Right atrium auricular region (tissue), 2 donors: Measurements from ENCODE around the gene CAMTA2. TPM values are rescaled to one million over a fixed set of nuclear protein-coding genes. Genes with fewer than 3 reads are reported as not detected.

Source experiments
- DNase-seq: peaks from one replicate; pipeline ENCODE4 v3.0.0-alpha.2; 2019; ENCODE audit warnings: low spot score
- H3K27ac ChIP-seq, 2 donors: fragments of 200-600 bp; sonication (generic); 1 replicate in 1 of 2; 2 replicates in 1 of 2; pipeline ENCODE4 v1.5.1; 2016 to 2019
- H3K27me3 ChIP-seq, 2 donors: fragments of 200-600 bp; sonication (generic); one replicate each; pipeline versions ENCODE4 v1.5.1 to v1.6.0; 2017 to 2019
- H3K36me3 ChIP-seq: fragments of 200-600 bp; sonication (generic); one replicate; pipeline ENCODE4 v1.5.1; 2016
- H3K4me1 ChIP-seq, 2 donors: fragments of 200-600 bp; sonication (generic); one replicate each; pipeline versions ENCODE4 v1.5.1 to v1.6.0; 2017 to 2019
- H3K4me3 ChIP-seq, 2 donors: fragments of 200-600 bp; sonication (generic); 1 replicate in 1 of 2; 2 replicates in 1 of 2; pipeline ENCODE4 v1.5.1; 2017 to 2019; ENCODE audit warnings: mild to moderate bottlenecking in 1 of 2, moderate library complexity in 1 of 2
- H3K9me3 ChIP-seq, 2 donors: fragments of 200-600 bp; sonication (generic); one replicate each; pipeline ENCODE4 v1.5.1; 2019
- CTCF ChIP-seq, 2 donors: fragments of 200-600 bp; sonication (generic); IDR thresholded peaks; one replicate each; pipeline ENCODE4 v1.5.1; 2019; ENCODE audit warnings: antibody characterized with exemption in 2 of 2
- total RNA-seq, 2 donors: library from RNA; depleted of rRNA; stranded (reverse); fragments of >200 nt; gene quantifications; one replicate each; pipeline ENCODE4 v1.1.0, GENCODE V29; 2016

The CAMTA2 gene
- 10 to 100 TPM; 20.3 to 24.7 TPM for total RNA-seq

DNA sequence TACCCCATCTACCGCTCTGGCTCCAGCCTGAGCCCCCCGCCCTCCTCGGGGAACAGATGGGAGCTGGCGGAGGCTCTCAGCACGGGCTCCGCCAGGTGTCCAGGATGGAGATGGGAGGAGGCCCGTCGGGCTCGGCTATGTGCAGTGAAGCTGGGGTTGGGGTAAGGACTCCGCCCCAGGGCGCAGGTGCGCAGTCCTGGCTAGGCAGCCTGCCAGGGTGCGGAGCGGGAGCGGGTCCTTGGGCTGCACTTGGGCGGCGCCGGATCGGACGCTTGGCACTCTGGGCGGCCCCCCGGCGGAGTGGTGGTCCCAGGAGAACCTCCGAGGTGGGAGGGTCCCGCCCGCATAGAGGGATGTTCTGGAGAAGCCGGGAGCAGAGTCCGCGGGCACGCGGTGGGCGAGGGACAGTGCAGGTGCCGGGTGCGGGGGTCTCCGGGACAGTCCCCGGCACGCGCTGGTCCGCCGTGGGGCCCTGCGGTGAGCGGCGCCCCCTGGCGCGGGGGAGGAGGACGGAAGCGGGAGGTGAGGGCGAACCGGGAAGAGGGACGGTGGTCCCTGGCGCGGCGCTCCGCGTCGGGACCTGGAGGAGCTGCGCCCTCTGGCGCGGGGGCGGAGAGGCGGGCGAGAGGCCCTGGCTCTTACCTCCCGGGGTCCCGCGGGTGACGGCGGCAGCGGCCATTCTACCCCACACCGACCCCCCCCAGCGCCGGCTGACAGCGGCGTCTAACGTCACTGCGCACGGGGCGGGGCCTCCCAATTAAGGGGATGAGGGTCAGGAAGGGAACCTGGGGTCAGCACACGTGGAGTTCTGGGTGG, at the start of gene CAMTA2:
TSS of gene CAMTA2 (minus strand) at position 725 of the 816 bp plus-strand sequence. CDS start 1,453 bp downstream, outside the sequence.
- peak within 1 kb of the TSS; percentile 96 to 97 for H3K27ac ChIP-seq
- DNase-seq = peak; percentile 89
- H3K9me3 ChIP-seq = no peaks in the 10 kb centered on the region
- H3K4me1 ChIP-seq = peaks cover 0 to 30% of the 10 kb centered on the region in 2 donors
- peak within 1 kb of the TSS; percentile 91 for H3K4me3 ChIP-seq
- peak; percentile 90 to 93 for TF ChIP-seq CTCF (IDR thresholded peaks at IDR 0.05)
- H3K36me3 ChIP-seq = peaks cover 15% of the 10 kb centered on the region
- no peaks in the 10 kb centered on the region for H3K27me3 ChIP-seq

GRCh38 chr17:5035315-5035714, 47.8 kb upstream of the CAMTA2 start, which contains the start of gene SLC52A1:
SLC52A1 (minus strand) TSS chr17:5035426; CDS start chr17:5034606, 820 bp downstream.
- Histone ChIP-seq H3K9me3 (no peaks in the 10 kb centered on the region), H3K27me3 (no peaks in the 10 kb centered on the region), H3K36me3 (no peaks in the 10 kb centered on the region), H3K4me1 (peaks cover 0 to 10% of the 10 kb centered on the region in 2 donors), H3K4me3 (peak within 1 kb of the TSS in 1 of 2 donors; percentile 35), H3K27ac (no peak within 1 kb of the TSS)
- no peak for TF ChIP-seq CTCF (IDR thresholded peaks at IDR 0.05)
- no peak for DNase-seq

DNA sequence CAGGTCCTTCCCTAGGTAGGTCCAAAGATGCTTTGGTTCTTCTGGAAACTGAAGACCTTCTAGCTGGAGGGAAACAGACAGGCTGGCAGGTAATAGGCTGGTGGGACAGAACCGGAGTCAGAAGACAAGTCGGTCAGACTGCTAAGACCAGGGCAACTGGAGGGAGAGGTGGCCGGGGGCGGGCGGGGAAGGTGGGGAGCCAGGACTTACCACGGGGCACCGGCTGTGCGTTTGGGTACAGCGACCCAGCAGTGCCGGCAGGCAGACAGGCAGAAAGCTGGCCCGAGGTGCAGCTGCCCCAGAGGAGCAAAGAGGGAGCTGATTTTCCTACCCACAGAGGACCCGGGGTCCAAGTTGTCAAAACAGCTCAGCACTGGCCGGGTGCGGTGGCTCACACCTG, 47.2 kb upstream of the CAMTA2 start:
- H3K4me3 ChIP-seq = no peak overlapping the region
- peaks cover 0 to 10% of the 10 kb centered on the region in 2 donors for H3K4me1 ChIP-seq
- H3K27me3 ChIP-seq = no peaks in the 10 kb centered on the region
- TF ChIP-seq CTCF (IDR thresholded peaks at IDR 0.05) = no peak
- H3K27ac ChIP-seq = no peak overlapping the region
- no peak for DNase-seq
- H3K9me3 ChIP-seq = no peaks in the 10 kb centered on the region
- H3K36me3 ChIP-seq = no peaks in the 10 kb centered on the region

GRCh38 chr17:5034063-5034462, 46.6 kb upstream of the CAMTA2 start:
- Histone ChIP-seq H3K4me1 (peaks cover 0 to 10% of the 10 kb centered on the region in 2 donors), H3K9me3 (no peaks in the 10 kb centered on the region), H3K27ac (no peak overlapping the region), H3K36me3 (no peaks in the 10 kb centered on the region), H3K27me3 (no peaks in the 10 kb centered on the region), H3K4me3 (no peak overlapping the region)
- no peak for TF ChIP-seq CTCF (IDR thresholded peaks at IDR 0.05)
- no peak for DNase-seq

DNA sequence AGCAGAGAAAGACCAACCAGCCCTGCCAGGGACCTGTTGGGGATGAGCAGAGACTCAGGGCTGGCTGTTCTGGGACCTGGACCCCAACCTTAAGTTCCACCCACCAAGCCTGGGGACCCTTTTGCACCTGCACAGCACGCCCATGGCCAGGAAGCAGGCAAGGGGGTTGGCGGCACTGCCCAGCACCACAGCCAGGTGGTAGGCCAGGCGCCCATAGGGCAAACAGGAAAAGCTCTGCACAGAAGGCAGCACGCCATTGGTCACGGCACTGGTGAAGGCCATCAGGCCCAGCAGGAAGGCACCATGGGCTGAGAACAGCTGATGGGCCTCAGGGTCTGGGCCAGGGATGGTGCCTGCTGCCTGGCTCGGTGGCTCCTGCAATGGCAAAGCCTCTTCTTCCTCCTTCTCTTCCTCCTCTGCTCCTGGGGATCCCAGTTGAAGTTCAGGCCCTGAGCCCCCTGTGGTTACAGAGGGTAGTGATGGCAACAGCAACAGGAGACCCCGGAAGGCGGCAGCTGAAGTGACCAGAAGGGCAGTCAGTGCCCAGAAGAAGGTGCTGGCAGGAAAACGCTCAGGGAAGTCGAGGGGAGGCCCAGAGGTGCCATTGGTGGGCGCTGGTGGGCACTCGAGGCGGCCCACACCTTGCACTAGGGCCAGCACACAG, 46.0 kb upstream of the CAMTA2 start:
- Histone ChIP-seq H3K9me3 (no peaks in the 10 kb centered on the region), H3K4me3 (no peak overlapping the region), H3K4me1 (peaks cover 0 to 10% of the 10 kb centered on the region in 2 donors), H3K27me3 (no peaks in the 10 kb centered on the region), H3K36me3 (no peaks in the 10 kb centered on the region), H3K27ac (no peak overlapping the region)
- DNase-seq = no peak
- TF ChIP-seq CTCF (IDR thresholded peaks at IDR 0.05) = no peak
